HG02759 (cell line): ENCODE data around the gene TFAP2E.

ENCODE experiments used
- ATAC-seq: cut with Tn5 transposase; IDR thresholded peaks from one replicate; pipeline ENCODE4 v1.9.1; 2021; ENCODE audit warnings: mild to moderate bottlenecking, moderate library complexity; ENCODE audit not compliant: unreplicated experiment

The TFAP2E gene

DNA sequence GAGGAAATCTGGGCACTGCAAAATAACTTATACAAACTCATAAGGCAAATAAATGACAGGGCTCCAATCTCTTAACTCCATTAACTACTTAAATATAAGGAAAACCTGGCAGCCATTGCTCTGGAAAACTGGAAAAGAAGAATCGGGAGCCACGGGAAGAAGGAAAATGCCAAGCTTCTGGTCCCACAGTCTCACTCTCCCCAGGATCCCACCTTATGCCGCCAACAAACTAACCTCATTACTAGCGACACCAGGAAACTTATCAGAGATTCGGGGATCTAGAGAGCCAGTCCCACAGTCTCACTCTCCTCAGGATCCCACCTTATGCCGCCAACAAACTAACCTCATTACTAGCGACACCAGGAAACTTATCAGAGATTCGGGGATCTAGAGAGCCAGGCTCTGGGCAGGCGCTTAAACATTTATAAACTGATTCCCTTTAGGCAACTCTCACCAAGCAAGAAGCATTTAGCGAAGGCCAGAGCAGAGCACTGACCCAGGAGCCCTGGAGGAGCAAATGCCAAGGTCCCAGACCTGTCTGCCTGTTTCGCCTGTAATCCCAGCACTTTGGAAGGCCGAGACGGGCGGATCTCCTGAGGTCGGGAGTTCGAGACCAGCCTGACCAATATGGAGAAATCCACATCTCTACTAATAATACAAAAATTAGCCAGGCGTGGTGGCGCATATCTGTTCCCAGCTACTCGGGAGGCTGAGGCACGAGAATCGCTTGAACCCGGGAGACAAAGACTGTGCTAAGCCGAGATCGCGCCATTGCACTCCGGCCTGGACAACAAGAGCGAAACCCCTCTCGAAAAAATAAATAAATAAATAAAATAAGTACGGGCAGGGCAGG lies 67.5 kb downstream of the TFAP2E start:
- no peak for ATAC-seq

DNA sequence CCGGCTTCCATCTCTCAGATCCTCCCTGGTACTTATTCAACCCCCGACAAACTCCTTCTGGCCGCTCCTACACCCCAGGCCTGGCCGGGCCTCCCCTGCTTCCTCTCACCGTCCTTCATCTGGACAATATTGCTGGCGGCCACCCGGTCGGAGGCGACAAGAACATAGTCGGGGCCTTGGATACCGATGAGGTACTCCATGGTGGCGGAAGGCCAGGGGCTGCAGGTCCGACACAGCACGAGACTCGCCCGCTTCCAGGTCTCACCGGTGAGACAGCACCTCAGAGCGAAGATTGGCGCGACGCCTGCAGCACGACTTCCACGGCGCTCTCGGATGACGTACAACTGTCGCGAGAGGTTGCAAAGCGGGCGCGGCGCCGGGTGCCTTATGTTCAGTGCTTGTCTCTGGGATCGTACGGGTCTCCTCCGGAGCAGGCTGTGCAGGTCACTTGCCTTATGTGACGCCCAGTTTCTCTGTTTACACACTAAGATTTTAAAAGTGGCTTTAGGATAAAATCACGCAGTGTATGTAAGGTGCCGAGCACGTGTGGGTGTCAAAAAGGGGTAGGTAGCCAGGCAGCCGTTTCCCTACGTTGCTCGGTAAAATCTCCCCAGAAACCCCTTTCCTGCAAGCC lies 68.2 kb downstream of the TFAP2E start, which contains the start of gene PSMB2:
PSMB2 (minus strand) TSS at position 294 of the 634 bp plus-strand sequence; CDS start at position 200, 94 bp downstream.
- ATAC-seq: peak; percentile 89

DNA sequence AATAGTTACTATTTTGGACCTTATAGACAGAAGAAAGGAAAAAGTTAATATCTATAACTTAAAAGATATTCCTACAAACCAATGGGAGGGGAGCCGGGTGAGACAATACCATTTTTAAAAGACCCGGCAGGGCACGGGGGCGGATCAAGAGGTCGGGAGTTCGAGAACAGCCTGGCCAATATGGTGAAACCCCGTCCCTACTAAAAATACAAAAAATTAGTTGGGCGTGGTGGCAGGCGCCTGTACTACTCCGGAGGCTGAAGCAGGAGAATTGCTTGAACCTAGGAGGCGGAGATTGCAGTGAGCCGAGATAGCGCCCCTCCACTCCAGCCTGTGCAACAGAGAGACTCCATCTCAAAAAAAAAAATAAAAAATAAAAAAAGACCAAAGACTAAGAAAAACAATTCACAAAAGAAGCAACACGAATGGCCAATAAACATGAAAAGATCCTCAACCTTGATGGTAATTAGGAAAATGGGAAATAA lies 69.4 kb downstream of the TFAP2E start:
- ATAC-seq: no peak

DNA sequence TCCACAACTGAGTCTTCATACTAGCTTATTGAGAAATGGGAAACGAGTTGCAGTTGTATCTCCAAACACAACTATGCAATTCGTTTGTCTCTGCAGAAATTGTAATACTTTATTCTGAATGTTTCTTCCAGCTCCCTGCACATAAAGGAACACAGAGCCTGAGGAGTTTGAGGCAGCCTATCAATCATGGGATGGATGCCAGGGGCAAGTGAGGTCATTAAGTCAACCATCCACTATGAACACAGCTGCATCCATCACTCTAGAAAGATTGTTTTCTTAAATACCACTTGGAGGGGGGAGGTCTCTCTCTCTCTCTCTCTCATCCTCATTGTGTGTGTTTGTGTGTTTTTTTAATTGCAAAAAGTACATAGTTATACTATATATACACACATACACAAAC lies 71.1 kb downstream of the TFAP2E start:
- ATAC-seq: no peak
